VCaP (cell line): Measurements from ENCODE around the gene PLK2.

Source experiments
- H3K27ac ChIP-seq: fragments of 450-650 bp; 2 replicates; pipeline ENCODE4 v1.5.1; 2017
- TF ChIP-seq, protein P1 (sequence below): fragments of 450-650 bp; conservative IDR thresholded peaks from 2 replicates; pipeline ENCODE4 v1.5.1; 2017; ENCODE audit warnings: mild to moderate bottlenecking, moderate library complexity

Gene PLK2

DNA sequence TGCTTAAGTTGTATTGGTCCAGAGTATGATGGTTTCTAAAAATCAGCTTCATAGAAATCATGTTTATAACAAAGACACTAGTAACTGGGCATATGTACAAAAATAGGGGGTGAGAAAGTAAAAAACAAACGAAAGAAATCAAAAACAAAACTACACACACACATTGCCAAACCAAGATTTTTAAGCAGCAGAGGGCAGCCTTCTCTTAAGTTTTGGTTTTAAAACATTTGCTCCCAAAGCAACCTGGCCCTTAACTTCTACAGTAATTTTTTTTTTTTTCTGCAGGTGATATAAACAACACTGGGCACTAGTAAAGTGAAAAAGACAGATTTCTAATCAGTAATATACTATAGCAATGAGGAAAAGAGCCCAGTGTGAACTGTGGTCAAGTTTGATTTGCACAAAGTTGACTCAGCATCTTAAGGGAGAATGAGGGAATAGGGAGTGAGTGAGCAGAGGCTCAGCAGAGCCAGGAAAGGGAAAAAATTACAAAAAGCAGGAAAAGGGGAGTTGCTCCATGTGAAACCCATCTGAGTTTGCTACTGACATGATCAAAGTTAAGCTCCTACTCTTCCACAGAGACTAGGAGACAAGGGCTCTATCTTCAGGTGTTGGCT lies 18.0 kb upstream of the PLK2 start:
- H3K27ac ChIP-seq: no peak overlapping the region

DNA sequence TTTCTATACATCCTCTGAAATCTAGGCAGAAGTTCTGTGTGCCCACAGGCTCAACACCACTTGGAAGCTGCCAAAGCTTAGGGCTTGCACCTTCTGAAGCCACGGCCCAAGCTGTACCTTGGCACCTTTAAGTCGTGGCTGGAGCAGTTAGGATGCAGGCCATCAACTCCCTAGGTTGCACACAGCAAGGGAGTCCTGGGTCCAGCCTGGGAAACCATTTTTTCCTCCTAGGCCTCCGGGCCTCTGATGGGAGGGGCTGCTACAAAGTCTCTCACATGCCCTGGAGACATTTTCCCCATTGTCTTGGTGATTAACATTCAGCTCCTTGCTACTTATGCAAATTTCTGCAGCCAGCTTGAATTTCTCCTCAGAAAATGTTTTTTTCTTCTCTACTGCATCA lies 15.5 kb upstream of the PLK2 start:
- TF ChIP-seq, protein P1, sequence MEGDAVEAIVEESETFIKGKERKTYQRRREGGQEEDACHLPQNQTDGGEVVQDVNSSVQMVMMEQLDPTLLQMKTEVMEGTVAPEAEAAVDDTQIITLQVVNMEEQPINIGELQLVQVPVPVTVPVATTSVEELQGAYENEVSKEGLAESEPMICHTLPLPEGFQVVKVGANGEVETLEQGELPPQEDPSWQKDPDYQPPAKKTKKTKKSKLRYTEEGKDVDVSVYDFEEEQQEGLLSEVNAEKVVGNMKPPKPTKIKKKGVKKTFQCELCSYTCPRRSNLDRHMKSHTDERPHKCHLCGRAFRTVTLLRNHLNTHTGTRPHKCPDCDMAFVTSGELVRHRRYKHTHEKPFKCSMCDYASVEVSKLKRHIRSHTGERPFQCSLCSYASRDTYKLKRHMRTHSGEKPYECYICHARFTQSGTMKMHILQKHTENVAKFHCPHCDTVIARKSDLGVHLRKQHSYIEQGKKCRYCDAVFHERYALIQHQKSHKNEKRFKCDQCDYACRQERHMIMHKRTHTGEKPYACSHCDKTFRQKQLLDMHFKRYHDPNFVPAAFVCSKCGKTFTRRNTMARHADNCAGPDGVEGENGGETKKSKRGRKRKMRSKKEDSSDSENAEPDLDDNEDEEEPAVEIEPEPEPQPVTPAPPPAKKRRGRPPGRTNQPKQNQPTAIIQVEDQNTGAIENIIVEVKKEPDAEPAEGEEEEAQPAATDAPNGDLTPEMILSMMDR: no peak
- H3K27ac ChIP-seq: no peak overlapping the region

More for the DNA sequence above, 18.0 kb upstream of the PLK2 start:
- TF ChIP-seq, protein P1: peak; percentile 68

DNA sequence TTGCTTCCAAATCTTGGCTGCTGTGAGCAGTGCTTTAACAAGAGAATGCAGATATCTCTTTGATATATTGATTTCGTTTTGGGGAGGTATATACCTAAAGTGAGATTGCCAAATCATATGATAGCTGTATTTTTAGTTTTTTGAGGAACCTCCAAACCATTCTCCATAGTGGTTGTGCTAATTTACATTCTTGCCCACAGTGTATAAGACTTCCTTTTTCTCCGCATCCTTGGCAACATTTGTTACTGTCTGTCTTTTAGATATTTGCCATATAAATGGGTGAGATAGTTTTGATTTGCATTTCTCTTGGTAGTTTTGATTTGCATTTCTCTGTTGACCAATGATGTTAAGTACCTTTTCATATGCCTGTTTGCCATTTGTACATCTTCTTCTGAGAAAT lies 10.0 kb upstream of the PLK2 start:
- no peak overlapping the region for H3K27ac ChIP-seq
- TF ChIP-seq, protein P1: no peak

DNA sequence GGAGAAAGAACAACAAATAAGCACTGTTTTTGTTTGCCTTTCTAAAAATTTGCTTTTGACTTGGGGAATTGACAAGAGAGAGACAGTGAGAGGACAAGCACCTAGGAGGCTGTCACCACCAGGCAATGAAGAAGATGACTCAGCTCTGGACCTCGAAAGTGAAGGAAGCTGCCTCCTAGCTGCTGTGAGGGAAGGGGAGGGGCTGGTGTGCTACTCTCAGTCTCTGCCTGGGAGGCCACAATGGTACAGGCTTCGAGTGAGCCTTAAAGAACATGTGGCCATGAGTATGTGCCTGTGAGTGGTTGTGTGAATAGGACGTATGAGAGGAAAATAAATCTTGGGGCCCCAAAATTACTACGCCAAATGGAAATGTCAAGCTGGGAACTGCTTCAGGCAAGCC lies 7.1 kb upstream of the PLK2 start:
- TF ChIP-seq, protein P1: no peak
- no peak overlapping the region for H3K27ac ChIP-seq

DNA sequence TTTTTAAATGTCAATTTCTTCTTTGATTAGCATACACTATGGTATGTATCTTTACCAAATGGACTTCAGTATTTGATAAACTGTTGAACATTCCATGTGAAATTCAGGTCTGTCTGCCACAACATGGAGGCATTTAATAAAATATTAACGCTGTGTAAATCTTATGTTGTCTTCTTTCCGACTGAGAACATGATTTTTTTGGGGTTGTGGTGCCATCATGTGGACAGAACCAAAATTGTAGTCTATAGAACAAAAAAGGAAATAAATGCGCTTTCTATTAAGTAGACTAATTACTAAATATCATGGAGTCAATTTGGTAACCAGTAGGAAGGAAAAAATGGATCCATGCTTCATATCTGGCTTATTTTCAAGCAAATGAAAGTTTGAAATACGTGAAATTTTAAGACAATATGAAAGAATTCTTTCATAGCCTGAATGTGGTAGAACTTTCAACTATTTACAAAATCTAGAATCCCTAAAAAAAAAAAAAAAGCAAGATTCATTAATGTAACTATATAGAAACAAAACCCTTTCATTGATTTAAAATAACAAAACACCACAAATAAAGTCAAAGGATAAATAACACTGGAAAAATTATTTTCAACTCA lies 2.8 kb upstream of the PLK2 start:
- H3K27ac ChIP-seq: no peak overlapping the region
- TF ChIP-seq, protein P1: peak; percentile 68

DNA sequence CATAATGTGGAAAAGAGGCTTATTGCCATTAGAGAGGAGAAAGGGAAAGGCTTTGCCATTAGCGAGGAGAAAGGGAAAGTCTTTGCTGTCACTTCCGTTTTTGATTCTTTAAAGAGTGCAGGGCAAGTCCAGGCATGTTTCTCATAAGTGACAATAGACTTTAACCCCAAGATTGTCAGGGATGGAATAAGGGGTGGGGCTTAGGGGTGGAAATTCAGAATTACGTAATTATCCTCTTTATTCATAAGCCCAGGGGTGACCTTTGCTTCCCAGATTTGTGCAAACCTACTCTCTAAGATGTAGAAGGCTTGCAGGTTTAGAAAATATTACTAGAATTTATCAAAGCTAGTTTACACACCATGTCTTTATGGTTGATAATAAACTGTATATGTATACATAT lies 2.3 kb upstream of the PLK2 start:
- H3K27ac ChIP-seq: no peak overlapping the region
- TF ChIP-seq, protein P1: no peak

DNA sequence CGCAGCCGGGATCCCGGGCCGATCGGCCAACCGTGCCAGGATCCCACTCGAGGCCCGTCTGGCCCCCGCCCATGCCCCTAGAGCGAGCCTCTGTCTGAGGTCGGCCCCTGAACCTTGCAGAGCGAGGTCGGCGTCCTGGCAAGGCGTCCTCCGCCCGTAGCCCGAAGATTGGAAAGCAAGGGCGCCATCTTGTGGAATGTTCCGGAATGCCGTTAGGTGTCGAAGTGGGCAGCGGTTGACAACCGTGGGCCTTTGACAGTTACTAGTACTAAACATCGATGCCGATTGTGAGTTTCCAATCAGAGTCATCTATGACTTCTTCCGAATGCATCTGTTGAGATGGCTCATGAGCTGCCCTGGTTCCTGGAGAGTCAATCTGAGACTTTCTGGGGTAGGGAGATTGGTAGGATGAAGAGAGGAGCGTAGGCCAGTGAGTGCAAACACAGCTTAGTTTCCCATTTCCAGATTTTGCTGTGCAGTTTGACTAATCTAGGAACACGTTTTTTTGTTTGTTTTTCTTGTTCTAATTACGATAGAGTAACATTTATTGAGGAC lies 923 bp upstream of the PLK2 start:
- peak overlapping the region; percentile 84 for H3K27ac ChIP-seq
- TF ChIP-seq, protein P1: peak; percentile 81
